ENCODE measurements around the gene TCEANC2.
"Not testable (repeated sequence)": the region's sequence is repeated elsewhere in the genome, so short reads cannot be mapped to it uniquely, and the experiment has no call there.

TCEANC2 gene

DNA sequence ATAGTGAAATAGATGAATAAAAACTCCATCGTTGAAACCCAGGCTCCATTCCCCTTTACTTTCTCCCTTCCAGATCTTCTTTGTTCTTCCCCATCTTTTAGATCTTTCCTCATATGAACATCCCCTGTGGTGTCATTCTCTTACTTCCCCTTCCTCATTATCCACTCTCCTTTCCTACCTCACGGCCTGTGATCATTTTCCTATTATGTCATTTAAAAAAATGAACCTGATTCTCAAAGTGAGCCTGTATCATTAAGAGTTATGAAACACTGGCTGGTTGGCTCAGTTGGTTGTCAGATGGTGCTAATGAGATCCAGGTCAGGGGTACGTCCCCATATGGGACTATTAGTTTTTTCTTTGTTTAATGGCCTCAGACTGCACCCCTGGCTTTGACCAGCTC lies 38.3 kb downstream of the TCEANC2 start:
- DNase-seq = no peak

DNA sequence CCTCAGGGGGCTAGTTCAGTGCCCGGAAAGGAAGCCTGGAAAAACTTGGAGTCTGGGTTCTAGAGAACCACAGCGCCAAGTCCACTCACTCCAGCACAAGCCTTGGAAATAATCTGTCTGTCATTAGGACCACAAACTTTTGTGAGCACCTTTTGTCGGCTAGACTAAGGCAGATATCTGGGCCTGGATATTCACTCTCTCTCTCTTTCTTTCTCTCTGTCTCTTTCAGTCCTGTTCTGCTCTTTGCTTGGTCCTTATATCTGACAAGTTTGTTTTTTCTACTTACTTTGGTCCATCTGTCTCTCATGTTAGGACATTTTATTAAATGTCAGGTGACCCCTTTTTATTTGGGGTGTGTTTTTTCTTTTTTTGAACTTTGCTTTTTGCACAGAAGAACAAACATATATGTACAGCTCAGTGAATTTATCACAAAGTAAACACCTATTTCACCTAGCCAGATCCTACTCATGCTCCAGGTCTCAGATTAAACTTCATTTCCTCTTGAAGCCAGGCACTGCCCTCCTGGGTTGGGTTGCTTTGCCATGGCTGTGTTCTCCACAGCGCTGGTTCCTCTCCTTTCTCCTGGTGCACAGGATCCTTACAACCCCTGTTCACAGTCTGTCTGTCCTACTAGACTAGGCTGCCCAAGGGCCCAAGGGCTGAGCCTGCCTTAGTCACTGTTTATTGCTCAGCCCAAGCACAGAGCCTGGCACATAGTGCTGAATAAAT lies 40.8 kb downstream of the TCEANC2 start:
- DNase-seq = no peak

DNA sequence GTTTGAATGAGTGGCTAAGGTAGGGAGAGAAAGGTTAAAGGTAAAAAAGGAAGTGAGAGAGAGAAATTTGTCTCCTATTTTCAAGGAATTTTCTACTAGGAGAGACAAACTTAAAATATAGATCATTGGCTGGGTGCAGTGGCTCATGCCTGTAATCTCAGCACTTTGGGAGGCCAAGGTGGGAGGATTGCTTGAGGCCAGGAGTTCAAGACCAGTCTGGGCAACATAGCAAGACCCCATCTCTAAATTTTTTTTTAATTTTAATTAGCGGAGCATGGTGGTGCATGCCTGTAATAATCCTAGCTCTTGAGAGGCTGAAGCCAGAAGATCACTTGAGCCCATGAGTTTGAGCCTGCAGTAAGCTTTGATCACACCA lies 41.3 kb downstream of the TCEANC2 start:
- DNase-seq = not testable (repeated sequence)

- no peak for DNase-seq
These were observed 42.3 kb downstream of the TCEANC2 start for GRCh38 chr1:54095546-54096226.

DNA sequence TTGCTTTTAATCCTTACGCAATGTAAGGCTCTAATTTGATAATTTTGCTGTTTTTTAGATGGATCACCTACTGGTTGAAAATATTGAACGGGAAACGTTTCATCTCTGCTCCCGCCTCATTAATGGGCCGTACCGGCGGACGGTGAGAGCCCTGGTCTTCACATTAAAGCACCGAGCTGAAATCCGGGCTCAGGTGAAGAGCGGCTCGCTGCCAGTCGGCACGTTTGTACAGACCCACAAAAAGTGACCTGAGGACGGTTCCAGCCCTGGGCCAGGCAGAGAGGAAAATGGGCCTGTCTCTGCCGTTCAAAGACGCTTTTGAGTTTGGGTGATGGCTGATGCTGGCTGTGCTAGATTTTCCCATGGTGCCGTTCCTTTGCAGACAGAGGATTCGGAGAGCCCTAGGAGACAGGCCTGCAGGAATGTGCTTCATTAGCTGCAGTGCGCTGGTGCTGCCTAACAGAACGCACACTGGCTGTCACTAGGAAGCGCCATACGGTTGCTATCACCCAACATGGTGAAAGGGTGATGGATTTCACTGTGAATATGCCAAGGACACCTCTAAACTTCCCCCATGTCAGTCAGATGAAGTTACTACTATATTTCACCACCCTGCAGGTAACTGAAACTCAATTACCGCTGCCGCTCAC lies 42.9 kb downstream of the TCEANC2 start:
- DNase-seq = no peak

- no peak for DNase-seq
These were observed 43.5 kb downstream of the TCEANC2 start for GRCh38 chr1:54096877-54097240.

DNA sequence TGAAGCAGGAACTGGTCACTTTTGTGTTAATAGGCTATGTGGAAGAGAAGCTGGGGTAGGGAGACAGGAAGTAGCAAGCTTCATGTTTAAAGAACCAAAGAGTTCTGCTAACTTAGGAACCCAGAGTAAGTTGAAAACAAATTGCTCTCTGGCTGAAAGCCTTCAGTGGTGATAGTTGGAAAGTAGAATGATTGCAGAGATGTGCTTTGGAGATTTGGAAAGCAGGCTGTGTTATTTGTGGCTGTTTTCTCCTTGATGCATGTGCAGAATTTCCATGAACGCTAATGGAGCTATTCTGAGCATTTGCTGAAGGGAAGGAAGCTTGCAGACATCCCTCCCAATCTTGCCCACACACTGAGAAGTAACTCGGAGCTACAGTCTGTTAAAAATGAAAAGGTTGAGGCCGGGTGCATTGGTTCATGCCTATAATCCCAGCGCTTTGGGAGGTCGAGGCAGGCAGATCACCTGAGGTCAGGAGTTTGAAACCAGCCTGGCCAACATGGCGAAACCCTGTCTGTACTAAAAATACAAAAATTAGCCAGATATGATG lies 45.7 kb downstream of the TCEANC2 start:
- no peak for DNase-seq

DNA sequence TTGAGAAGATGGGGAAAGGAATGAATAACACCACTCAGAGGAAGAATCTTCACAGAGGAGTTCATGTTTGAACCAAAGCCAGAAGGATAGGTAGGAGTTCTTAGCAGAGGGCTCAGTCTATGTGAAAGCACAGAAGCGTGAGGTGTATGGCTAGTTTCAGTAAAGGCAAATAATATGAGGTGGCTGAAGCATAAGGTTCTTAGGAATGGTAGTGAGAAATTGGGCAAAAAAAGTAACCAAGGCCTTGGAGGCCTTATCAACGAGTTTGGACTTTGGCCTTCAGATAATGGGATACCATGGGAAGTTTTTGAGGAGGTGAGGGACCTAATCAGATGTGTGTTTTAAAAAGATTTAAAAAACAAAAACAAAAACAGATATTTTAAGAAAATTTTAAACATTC lies 47.1 kb downstream of the TCEANC2 start:
- DNase-seq = no peak

GRCh38 chr1:54103414-54103813 lies 50.0 kb downstream of the TCEANC2 start:
- no peak for DNase-seq

GRCh38 chr1:54104613-54105012 lies 51.2 kb downstream of the TCEANC2 start:
- not testable (repeated sequence) for DNase-seq

GRCh38 chr1:54105080-54105479 lies 51.7 kb downstream of the TCEANC2 start:
- no peak for DNase-seq

DNA sequence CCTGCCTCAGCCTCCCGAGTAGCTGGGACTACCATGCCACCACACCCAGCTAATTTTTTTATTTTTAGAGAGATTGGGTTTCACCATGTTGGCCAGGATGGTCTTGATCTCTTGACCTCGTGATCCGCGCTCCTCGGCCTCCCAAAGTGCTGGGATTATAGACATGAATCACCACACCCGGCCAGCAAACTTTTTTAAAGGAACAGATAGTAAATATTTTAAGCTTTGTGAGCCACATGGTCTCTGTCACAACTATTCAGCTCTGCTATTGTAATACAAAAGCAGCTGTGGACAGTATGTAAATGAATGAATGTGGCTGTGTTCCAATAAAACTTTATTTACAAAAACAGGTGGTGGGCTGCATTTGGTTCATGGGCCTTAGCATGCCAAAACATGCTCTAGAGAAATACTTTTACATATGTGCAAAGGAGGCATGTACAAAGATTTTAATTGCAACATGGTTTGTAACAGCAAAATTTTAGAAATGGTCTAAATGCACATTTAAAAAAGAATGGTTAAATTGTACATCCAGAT lies 52.4 kb downstream of the TCEANC2 start:
- DNase-seq = no peak

- no peak for DNase-seq
These were observed 53.7 kb downstream of the TCEANC2 start for GRCh38 chr1:54107131-54107530.

DNA sequence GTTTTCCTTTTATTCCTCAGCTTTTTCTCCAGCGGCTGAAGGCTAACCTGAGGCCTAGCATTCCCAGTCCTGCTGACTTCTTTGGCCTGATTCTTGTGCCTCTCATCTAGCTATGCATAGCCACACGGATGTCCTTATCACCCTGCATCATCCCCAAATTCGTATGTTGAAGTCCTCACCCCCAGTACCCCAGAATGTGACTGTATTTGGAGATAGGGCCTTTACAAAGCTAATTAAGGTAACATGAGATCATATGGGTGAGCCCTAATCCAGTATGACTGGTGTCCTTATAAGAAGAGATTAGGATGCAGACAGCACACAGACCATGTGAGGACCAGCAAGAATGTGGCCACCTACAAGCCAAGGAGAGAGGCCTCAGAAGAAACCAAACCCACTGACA lies 54.7 kb downstream of the TCEANC2 start:
- DNase-seq = no peak

DNA sequence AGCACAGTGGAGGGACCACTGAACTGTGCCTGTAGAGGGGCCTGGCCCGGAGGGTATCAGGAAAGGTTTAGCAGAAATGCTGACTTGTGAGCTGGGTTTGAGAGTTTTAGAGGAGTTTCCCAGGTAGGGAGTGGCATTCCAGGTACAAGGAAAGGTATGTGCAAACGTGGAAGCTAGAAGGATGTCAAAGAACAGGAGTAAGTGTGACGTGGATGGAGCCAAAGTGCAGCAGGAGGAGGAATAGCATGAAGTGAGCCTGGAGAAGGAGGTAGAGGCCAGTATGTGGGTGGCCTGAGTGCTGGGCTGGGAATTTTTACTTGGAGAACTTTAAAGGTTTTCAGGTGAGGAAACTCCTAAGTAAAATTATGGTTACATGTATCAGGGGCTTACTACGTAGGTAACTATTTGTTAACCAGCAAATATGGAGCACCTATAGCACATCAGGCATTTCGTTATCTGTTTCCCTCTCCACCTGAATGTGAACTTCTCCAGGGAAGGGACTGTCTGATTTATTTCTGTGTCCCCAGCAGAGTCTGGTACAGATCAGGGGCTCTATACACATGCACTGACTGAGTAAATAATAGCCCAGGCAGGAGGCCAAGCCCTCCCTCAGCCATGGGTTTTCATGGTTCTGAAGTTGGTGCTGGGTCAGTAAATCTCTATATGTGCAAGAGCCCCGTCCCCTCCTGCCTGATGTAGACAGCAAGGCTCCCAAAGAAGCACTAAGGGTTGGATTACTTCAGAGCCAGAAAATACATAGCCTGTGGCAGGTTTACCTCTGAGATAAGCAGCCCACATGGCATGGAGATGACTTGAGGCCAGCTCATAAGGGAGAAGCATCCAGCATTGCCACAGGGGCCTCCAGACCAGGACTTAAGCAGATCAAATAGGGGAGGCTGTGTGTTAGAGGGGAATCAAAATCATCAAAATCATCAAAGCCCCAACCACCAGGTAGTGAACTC lies 56.0 kb downstream of the TCEANC2 start:
- no peak for DNase-seq

DNA sequence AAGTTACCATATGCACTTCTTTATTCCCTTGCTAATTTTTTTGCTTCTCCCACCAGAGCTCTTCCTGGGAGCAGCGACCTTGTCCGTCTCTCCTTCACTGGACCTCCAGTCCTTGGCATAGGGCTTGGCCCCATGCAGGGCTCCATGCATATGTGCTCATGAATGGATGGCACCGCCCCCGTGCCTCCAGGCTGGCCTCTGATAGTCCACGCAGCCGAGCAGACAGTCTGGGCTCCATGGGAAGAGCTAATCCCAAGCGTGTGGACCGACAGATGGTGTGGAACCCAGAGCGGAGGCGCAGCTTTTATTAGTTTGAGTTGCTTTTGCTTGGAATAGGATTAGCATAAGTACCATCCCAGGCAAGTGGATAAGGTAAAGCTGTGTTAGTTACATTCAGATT lies 57.6 kb downstream of the TCEANC2 start:
- no peak for DNase-seq

GRCh38 chr1:54111624-54112023 lies 58.2 kb downstream of the TCEANC2 start:
- no peak for DNase-seq

GRCh38 chr1:54112027-54112426 lies 58.6 kb downstream of the TCEANC2 start:
- no peak for DNase-seq

- DNase-seq = no peak
These were observed 59.4 kb downstream of the TCEANC2 start for GRCh38 chr1:54112705-54113368.

DNA sequence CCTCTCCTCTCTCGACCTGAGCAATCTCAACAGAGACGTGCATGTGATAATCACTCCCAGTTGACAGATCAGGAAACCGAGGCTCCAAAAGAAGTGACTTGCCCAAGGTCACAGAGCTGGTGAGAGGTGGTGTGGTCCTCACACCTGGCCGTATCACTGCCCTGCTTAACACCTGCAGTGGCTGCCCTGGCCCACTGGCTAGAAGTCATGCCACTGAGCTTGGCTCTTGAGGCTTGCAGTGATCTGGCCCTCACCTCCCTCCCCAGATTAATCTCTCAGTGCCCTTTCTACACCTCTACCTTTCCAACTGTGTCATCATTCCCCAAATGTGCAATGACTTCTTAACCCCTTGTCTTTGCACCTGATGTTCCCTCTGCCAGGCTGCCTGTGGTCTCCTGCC lies 60.6 kb downstream of the TCEANC2 start:
- no peak for DNase-seq

DNA sequence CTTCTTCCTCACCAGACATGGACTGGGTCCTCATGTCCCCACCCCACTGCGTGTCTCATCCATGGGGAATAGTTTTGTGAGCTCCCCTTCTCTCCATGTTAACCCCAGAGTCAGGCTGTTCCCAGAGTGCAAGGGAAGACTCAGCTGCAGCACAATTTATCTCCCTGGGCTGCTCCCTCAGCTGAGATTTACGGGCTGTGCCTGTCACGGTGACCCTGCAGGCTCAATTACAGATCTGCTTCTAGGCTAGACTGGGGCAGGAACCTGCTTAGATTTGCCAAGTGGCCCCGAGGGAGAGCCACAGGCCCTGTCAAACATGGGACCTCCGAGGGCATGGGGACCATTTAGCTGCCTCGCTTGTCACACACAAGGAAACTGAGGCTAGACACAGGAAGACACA lies 61.5 kb downstream of the TCEANC2 start:
- no peak for DNase-seq

DNA sequence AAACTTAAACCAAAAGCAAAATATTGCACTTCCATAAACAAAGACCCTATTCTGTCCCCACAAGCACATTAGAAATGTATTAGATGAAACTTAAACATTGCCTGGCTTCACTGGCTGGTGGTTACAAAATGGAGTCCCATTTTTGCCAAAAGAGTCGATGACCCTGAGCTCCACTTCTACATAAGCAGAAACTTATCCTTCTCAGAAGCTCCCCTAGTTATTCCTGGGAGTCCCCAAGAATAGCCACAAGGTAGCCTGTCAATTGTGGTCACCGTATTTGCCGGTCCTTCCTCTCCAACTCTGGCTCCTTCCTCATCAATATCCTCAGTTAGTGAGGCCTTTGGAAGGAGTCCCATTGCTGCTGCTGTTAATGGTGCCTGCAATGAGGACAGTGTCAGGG lies 62.1 kb downstream of the TCEANC2 start:
- DNase-seq = no peak

Measured in NCI-H2029 treated with DMSO at 0.1 percent for 48 hours (cell line).